ENCODE results near the gene C4orf54. TPM values are rescaled to one million over a fixed set of nuclear protein-coding genes. Genes with fewer than 3 reads are reported as not detected.

C4orf54 gene
- total RNA-seq, 4 donors from 2014 or later = 0.06 TPM; not detected in 3

GRCh38 chr4:99608417-99608816 lies 49.2 kb downstream of the C4orf54 start:
- no peak overlapping the region for H3K4me3 ChIP-seq (ENCODE audit: low read depth, poor library complexity, severe bottlenecking)
- intact Hi-C loops (cut with DNase I; ENCODE audit: low total_unique reads) = no loop called here
- DNase-seq (ENCODE audit: low spot score in 2 of 2) = no peak
- 86 to 91% methylated on average over 5 of the region's 5 CpGs for WGBS, 2 donors
- TF ChIP-seq, protein P1, sequence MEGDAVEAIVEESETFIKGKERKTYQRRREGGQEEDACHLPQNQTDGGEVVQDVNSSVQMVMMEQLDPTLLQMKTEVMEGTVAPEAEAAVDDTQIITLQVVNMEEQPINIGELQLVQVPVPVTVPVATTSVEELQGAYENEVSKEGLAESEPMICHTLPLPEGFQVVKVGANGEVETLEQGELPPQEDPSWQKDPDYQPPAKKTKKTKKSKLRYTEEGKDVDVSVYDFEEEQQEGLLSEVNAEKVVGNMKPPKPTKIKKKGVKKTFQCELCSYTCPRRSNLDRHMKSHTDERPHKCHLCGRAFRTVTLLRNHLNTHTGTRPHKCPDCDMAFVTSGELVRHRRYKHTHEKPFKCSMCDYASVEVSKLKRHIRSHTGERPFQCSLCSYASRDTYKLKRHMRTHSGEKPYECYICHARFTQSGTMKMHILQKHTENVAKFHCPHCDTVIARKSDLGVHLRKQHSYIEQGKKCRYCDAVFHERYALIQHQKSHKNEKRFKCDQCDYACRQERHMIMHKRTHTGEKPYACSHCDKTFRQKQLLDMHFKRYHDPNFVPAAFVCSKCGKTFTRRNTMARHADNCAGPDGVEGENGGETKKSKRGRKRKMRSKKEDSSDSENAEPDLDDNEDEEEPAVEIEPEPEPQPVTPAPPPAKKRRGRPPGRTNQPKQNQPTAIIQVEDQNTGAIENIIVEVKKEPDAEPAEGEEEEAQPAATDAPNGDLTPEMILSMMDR (IDR thresholded peaks at IDR 0.05) = no peak
- no peak for TF ChIP-seq POLR2A (IDR thresholded peaks at IDR 0.05)

Other genes starting within 250 kb of the C4orf54 start
- under 1 TPM in 3 of 4 donors, not detected in 1; 0.34 to 0.83 (median 0.52) TPM for gene ADH7, start 222.5 kb downstream of the C4orf54 start, total RNA-seq
- gene C4orf17, start 146.8 kb downstream of the C4orf54 start, total RNA-seq = not detected
- gene TRMT10A, start 93.8 kb downstream of the C4orf54 start, total RNA-seq = 1 to 10 TPM; 1.3 to 9.0 (median 4.7) TPM
- under 1 TPM in 2 of 4 donors, not detected in 2; 0.26 to 0.47 TPM for gene MTTP, start 83.0 kb downstream of the C4orf54 start, total RNA-seq
- gene DAPP1, start 159.0 kb upstream of the C4orf54 start, total RNA-seq = 10 to 100 TPM; 24.5 to 37.7 (median 34.2) TPM
- 10 to 100 TPM; 33.6 to 51.2 (median 41.2) TPM for gene LAMTOR3, start 236.6 kb upstream of the C4orf54 start, total RNA-seq